Activated CD4-positive, alpha-beta memory T cell treated with anti-CD3 and anti-CD28 coated beads for 36 hours (primary cell): ENCODE data around the gene TMEM183A. TPM values are rescaled to one million over a fixed set of nuclear protein-coding genes. Genes with fewer than 3 reads are reported as not detected.

ENCODE experiments used
- CTCF ChIA-PET: fragments of 350-600 bp; sonication (Branson Sonifier 250); formaldehyde crosslinking; loops from one replicate; lab custom pipeline; 2021; ENCODE audit warnings: antibody characterized with exemption, inconsistent platforms; lab: Charles Lee
- POLR2A ChIA-PET: fragments of 350-600 bp; sonication (Branson Sonifier 250); formaldehyde crosslinking; loops from one replicate; lab custom pipeline; 2021; ENCODE audit warnings: antibody characterized with exemption; lab: Charles Lee
- DNase-seq: peaks from one replicate; pipeline ENCODE4 v3.0.0-alpha.2; 2020
- H3K27ac Mint-ChIP-seq: one replicate; pipeline ENCODE4 v1.8.0; 2021; ENCODE audit warnings: mixed read lengths
- H3K27me3 Mint-ChIP-seq: one replicate; pipeline ENCODE4 v1.8.0; 2021; ENCODE audit warnings: mixed read lengths
- H3K36me3 Mint-ChIP-seq: one replicate; pipeline ENCODE4 v1.8.0; 2021; ENCODE audit warnings: mixed read lengths
- H3K4me1 Mint-ChIP-seq: one replicate; pipeline ENCODE4 v1.8.0; 2021; ENCODE audit warnings: low read depth, mixed read lengths
- H3K4me3 Mint-ChIP-seq: one replicate; pipeline ENCODE4 v1.8.0; 2021; ENCODE audit warnings: mild to moderate bottlenecking, mixed read lengths
- H3K9me3 Mint-ChIP-seq: one replicate; pipeline ENCODE4 v1.8.0; 2021; ENCODE audit warnings: mixed read lengths
- intact Hi-C: fragments of 100-400 bp; cut with micrococcal nuclease; formaldehyde crosslinking; loops from one replicate; pipeline ENCODE4 v1.15.1; 2023
- total RNA-seq, 2 experiments: library from RNA; stranded (reverse); gene quantifications; one replicate each; pipeline ENCODE4 v1.2.3, GENCODE V29; 2021

Gene TMEM183A
- 10 to 100 TPM; 68.1 to 76.5 TPM for total RNA-seq

GRCh38 chr1:203006948-203007871 is at the start of gene TMEM183A:
Gene TMEM183A (plus strand): TSS chr1:203007374. CDS start chr1:203007466, 92 bp downstream.
- intact Hi-C loops: loop anchor here (1.0 to 10.0 kb wide), 5 partner anchors 19 to 1488 kb away; partner anchors contain the start of genes PIK3C2B, PPFIA4 and RABIF
- H3K36me3 Mint-ChIP-seq: peaks cover 18% of the 10 kb centered on the region
- CTCF ChIA-PET: interaction anchor here (1.0 to 5.1 kb wide), 8 partner anchors 8 to 262 kb away, joined by 3 to 24 read pairs (median 5); partner anchors contain the start of gene KLHL12

GRCh38 chr1:202957733-202958543 is 49.2 kb upstream of the TMEM183A start, which contains the start of gene ADIPOR1:
Gene ADIPOR1 (minus strand): TSS chr1:202958312. CDS start chr1:202951070, 7,242 bp downstream.
- H3K9me3 Mint-ChIP-seq: no peaks in the 10 kb centered on the region
- ChIA-PET POLR2A (no interaction called here), CTCF (no interaction called here)
- H3K4me1 Mint-ChIP-seq: peaks cover 46% of the 10 kb centered on the region
- peak within 1 kb of the TSS; percentile 64 for H3K27ac Mint-ChIP-seq
- peaks cover 6% of the 10 kb centered on the region for H3K36me3 Mint-ChIP-seq
- H3K27me3 Mint-ChIP-seq: no peaks in the 10 kb centered on the region
- peak within 1 kb of the TSS; percentile 81 for H3K4me3 Mint-ChIP-seq
- intact Hi-C loops: loop anchor here (2.0 to 5.0 kb wide), 2 partner anchors 31 to 694 kb away; partner anchors contain the start of gene KLHL12
- peak; percentile 96 for DNase-seq

More at GRCh38 chr1:203006948-203007871, at the start of gene TMEM183A:
- Mint-ChIP-seq H3K27me3 (no peaks in the 10 kb centered on the region), H3K9me3 (no peaks in the 10 kb centered on the region), H3K4me1 (peaks cover 24% of the 10 kb centered on the region), H3K4me3 (peak within 1 kb of the TSS; percentile 80), H3K27ac (peak within 1 kb of the TSS; percentile 96)
- POLR2A ChIA-PET: interaction anchor here (0.6 to 2.4 kb wide), 13 partner anchors 8 to 665 kb away, joined by 3 to 12 read pairs (median 4); partner anchors contain the start of genes KLHL12, PCAT6, PPFIA4 and RABIF
- peak; percentile 97 for DNase-seq

GRCh38 chr1:202958544-202959275 is 48.5 kb upstream of the TMEM183A start:
- peak overlapping the region; percentile 50 for H3K27ac Mint-ChIP-seq
- H3K4me1 Mint-ChIP-seq: peaks cover 41% of the 10 kb centered on the region
- ChIA-PET CTCF (interaction anchor here (0.9 kb wide), 1 partner anchor 31 kb away, joined by 3 read pairs; the partner anchor contains the start of gene KLHL12), POLR2A (no interaction called here)
- DNase-seq: peak; percentile 26
- intact Hi-C loops: loop anchor here (1.0 to 5.0 kb wide), 3 partner anchors 11 to 694 kb away; partner anchors contain the start of gene KLHL12
- H3K27me3 Mint-ChIP-seq: no peaks in the 10 kb centered on the region
- no peaks in the 10 kb centered on the region for H3K9me3 Mint-ChIP-seq
- peak overlapping the region; percentile 76 for H3K4me3 Mint-ChIP-seq
- H3K36me3 Mint-ChIP-seq: peaks cover 6% of the 10 kb centered on the region

DNA sequence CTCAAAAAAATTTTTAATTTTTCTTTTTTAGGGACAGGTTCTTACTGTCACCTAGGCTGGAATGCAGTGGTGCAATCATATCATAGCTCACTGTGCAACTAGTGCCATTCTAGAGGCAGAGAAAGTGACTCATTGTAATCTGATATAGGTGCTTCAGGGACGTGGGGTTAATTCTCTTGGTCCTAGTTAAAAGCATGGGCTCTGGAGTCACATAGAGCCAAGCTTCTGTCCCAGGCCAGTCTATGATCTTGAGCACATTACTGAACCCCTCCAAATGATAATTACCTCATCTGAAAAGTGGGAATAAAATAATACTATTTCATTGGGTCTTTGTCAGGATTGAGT is 47.9 kb upstream of the TMEM183A start:
- Mint-ChIP-seq H3K9me3 (no peaks in the 10 kb centered on the region), H3K27ac (no peak overlapping the region), H3K4me1 (peaks cover 37% of the 10 kb centered on the region), H3K36me3 (peaks cover 7% of the 10 kb centered on the region), H3K27me3 (no peaks in the 10 kb centered on the region), H3K4me3 (peak overlapping the region; percentile 76)
- CTCF ChIA-PET: interaction anchor here (0.9 kb wide), 1 partner anchor 32 kb away, joined by 3 read pairs; the partner anchor contains the start of gene KLHL12
- intact Hi-C loops: loop anchor here (1.0 to 5.0 kb wide), 3 partner anchors 10 to 693 kb away; partner anchors contain the start of gene KLHL12
- POLR2A ChIA-PET: no interaction called here
- DNase-seq: no peak

DNA sequence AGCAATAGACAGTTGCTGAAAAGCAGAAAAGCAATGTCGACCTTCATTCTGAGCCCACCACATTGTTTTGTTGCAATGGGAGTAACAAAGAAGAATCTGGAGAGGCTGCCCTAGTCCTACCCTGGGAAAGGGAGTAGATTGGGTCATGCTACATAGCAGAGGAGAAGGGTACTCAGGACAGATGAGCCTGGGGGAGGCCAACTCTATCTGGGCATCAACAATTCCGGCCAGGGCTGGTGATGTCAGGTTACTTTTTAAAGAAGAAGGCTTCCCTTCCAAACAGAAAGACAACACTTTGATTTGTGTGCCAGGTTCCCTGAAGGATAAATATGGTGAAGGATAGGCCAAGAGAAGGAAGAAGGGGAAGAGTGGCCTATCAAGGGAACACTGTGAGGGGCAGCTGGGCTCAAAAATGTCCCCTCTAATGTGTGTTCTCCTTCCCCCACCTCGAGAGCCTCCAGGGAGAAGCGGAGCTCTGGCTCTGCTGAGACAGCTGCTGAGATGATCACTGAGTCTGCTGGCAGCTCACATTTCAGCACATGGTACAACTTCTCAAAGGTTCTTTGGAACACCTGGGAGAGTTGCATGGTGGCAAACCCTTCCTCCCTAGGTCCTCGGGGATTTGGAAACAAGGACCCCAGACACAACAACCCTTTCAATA is 45.8 kb upstream of the TMEM183A start:
- ChIA-PET POLR2A (no interaction called here), CTCF (no interaction called here)
- Mint-ChIP-seq H3K36me3 (peaks cover 8% of the 10 kb centered on the region), H3K9me3 (no peaks in the 10 kb centered on the region), H3K27me3 (no peaks in the 10 kb centered on the region), H3K27ac (no peak overlapping the region), H3K4me3 (no peak overlapping the region), H3K4me1 (peaks cover 29% of the 10 kb centered on the region)
- intact Hi-C loops: no loop called here
- no peak for DNase-seq

GRCh38 chr1:202964791-202965410 is 42.3 kb upstream of the TMEM183A start:
- CTCF ChIA-PET: no interaction called here
- no peak for DNase-seq
- POLR2A ChIA-PET: no interaction called here

DNA sequence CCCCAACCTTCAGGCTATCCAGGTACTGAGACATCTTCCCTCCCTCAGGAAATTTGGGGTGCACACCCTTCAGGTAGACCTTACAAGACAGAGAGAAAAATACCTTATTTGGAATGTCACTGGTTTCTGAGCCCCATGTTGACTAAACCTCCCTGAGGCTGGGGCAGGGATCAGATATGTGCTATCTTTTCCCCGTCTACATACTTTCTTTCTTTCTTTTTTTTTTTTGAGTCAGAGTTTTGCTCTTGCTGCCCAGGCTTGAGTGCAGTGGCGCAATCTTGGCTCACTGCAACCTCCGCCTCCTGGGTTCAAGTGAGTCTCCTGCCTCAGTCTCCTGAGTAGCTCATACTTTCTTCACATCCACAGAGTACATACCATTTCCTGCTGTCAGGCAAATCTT is 41.8 kb upstream of the TMEM183A start:
- ChIA-PET CTCF (no interaction called here), POLR2A (no interaction called here)
- Mint-ChIP-seq H3K27me3 (no peaks in the 10 kb centered on the region), H3K9me3 (no peaks in the 10 kb centered on the region), H3K4me3 (no peak overlapping the region), H3K36me3 (peaks cover 4% of the 10 kb centered on the region), H3K27ac (no peak overlapping the region), H3K4me1 (peaks cover 28% of the 10 kb centered on the region)
- intact Hi-C loops: loop anchor here (5.0 kb wide), 1 partner anchor 78 kb away; the partner anchor contains the start of gene RABIF
- no peak for DNase-seq

More at GRCh38 chr1:202964791-202965410, 42.3 kb upstream of the TMEM183A start:
- H3K27ac Mint-ChIP-seq: peak overlapping the region; percentile 15
- H3K9me3 Mint-ChIP-seq: no peaks in the 10 kb centered on the region
- intact Hi-C loops: loop anchor here (5.0 kb wide), 1 partner anchor 78 kb away; the partner anchor contains the start of gene RABIF
- no peaks in the 10 kb centered on the region for H3K27me3 Mint-ChIP-seq
- no peak overlapping the region for H3K4me3 Mint-ChIP-seq
- H3K4me1 Mint-ChIP-seq: peaks cover 28% of the 10 kb centered on the region
- peaks cover 4% of the 10 kb centered on the region for H3K36me3 Mint-ChIP-seq

DNA sequence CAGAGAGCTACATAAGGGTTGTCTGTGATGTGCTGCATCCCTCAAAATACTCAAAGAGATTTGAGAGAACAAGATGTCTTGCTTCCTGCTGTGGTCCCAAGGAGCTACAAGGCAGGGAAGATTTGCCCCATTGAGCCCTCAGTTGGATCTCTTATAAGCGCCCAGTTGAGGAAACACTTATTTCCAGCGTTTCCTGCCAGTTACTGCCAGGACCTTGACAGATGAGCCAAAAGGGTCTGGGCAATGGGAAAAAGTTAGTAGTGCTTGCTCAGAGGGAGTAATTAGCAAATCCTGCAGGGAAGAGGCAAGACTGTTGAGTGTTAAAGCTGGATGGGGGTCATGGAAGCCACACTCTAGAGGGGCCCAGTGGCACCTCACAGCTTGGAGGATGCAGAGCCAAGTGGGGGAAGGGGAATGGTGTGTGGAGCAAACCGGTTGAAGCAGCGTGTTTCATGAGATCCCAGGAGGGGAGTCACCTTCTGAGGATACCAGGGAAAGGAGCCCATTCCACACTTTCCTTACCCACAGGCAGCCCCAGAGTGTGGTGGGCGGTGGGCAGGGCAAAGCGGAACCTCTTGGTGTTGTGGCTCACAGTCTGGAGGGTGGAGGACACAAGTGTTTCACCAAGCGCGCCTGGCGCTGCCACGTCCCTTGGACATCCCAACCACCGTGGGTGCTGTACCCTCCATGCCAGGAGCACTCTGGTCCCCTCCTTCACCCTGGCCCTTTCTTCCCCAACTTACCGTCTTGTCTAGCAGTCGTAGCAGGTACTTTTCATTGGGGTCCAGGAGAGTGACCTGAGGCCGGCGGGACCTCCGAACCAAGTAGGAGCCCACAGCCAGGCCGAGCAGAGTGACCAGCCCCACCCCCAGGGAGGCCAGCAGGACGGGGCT is 40.9 kb upstream of the TMEM183A start:
- H3K4me1 Mint-ChIP-seq: peaks cover 28% of the 10 kb centered on the region
- ChIA-PET CTCF (interaction anchor here (1.0 kb wide), 1 partner anchor 73 kb away, joined by 3 read pairs; no protein-coding TSS in a partner anchor), POLR2A (no interaction called here)
- H3K9me3 Mint-ChIP-seq: no peaks in the 10 kb centered on the region
- H3K36me3 Mint-ChIP-seq: peaks cover 4% of the 10 kb centered on the region
- H3K4me3 Mint-ChIP-seq: peak overlapping the region; percentile 76
- peak overlapping the region; percentile 62 for H3K27ac Mint-ChIP-seq
- H3K27me3 Mint-ChIP-seq: no peaks in the 10 kb centered on the region
- intact Hi-C loops: loop anchor here (5.0 kb wide), 1 partner anchor 79 kb away; the partner anchor contains the start of gene RABIF
- no peak for DNase-seq

- Mint-ChIP-seq H3K36me3 (peaks cover 4% of the 10 kb centered on the region), H3K27ac (peak overlapping the region; percentile 85), H3K4me1 (peaks cover 28% of the 10 kb centered on the region), H3K27me3 (no peaks in the 10 kb centered on the region), H3K9me3 (no peaks in the 10 kb centered on the region), H3K4me3 (peak overlapping the region; percentile 88)
- CTCF ChIA-PET: interaction anchor here (0.5 to 1.4 kb wide), 10 partner anchors 10 to 536 kb away, joined by 3 to 10 read pairs (median 3); partner anchors contain the start of gene TMEM183A
- intact Hi-C loops: loop anchor here (1.0 to 5.0 kb wide), 6 partner anchors 13 to 80 kb away; partner anchors contain the start of genes KLHL12, PPFIA4, RABIF and TMEM183A
- peak; percentile 43 for DNase-seq
- POLR2A ChIA-PET: interaction anchor here (0.7 to 1.3 kb wide), 3 partner anchors 40 to 80 kb away, joined by 3 to 6 read pairs (median 3); partner anchors contain the start of genes KLHL12 and TMEM183A
These were observed 39.4 kb upstream of the TMEM183A start for GRCh38 chr1:202967684-202968281.
